Adrenal gland (tissue), 5 donors: ENCODE data around the gene EIF4E1B.

Source experiments
- CTCF ChIP-seq, 6 experiments: fragments of 450-650 bp in 4 of 6; fragments of 200-600 bp in 2 of 6; sonication (generic) in 1 of 6; IDR thresholded peaks; 1 replicate in 5 of 6; 2 replicates in 1 of 6; pipeline versions ENCODE4 v1.5.1 to v1.8.0; 2016 to 2021; ENCODE audit warnings: antibody characterized with exemption in 6 of 6, mild to moderate bottlenecking in 2 of 6, moderate library complexity in 1 of 6
- POLR2A ChIP-seq, 2 donors: fragments of 450-650 bp; IDR thresholded peaks; one replicate each; pipeline ENCODE4 v1.6.1; 2017; ENCODE audit warnings: antibody characterized with exemption in 2 of 2, mild to moderate bottlenecking in 2 of 2, moderate library complexity in 1 of 2
- donor health status: DM: no; HTN: no; CAD: no.

GRCh38 chr5:176661676-176662075, 31.2 kb downstream of the EIF4E1B start:
- TF ChIP-seq POLR2A (IDR thresholded peaks at IDR 0.05) (no peak), CTCF (IDR thresholded peaks at IDR 0.05) (no peak)
